HEK293 (cell line): ENCODE data around the gene RSPH9.

ENCODE experiments used
- BCL11A ChIP-seq: fragments of 450-650 bp; formaldehyde crosslinking; IDR thresholded peaks from 2 replicates; pipeline ENCODE4 v1.5.1; 2016; ENCODE audit warnings: low read depth, missing biosample characterization, missing genetic modification characterization
- HOXC10 ChIP-seq: sonication (generic); formaldehyde crosslinking; IDR thresholded peaks from 2 replicates; pipeline ENCODE4 v1.8.1; 2023; ENCODE audit warnings: mild to moderate bottlenecking, missing genetic modification reagents
- HOXD13 ChIP-seq: sonication (generic); formaldehyde crosslinking; IDR thresholded peaks from 2 replicates; pipeline ENCODE4 v1.8.0; 2022; ENCODE audit warnings: missing genetic modification reagents, borderline replicate concordance
- KLF10 ChIP-seq: fragments of 450-650 bp; IDR thresholded peaks from 2 replicates; pipeline ENCODE4 v1.5.1; 2018; ENCODE audit warnings: missing biosample characterization, mild to moderate bottlenecking, missing genetic modification characterization
- KLF9 ChIP-seq: fragments of 450-650 bp; formaldehyde crosslinking; IDR thresholded peaks from 2 replicates; pipeline ENCODE4 v1.5.1; 2016; ENCODE audit warnings: missing biosample characterization, missing genetic modification characterization, low read depth
- MEIS1 ChIP-seq: sonication (generic); formaldehyde crosslinking; IDR thresholded peaks from 2 replicates; pipeline ENCODE4 v1.8.1; 2022; ENCODE audit warnings: missing genetic modification reagents, mild to moderate bottlenecking, borderline replicate concordance
- MZF1 ChIP-seq: fragments of 450-650 bp; formaldehyde crosslinking; IDR thresholded peaks from 2 replicates; pipeline ENCODE4 v1.5.1; 2017; ENCODE audit warnings: missing biosample characterization, missing genetic modification characterization, borderline replicate concordance
- ZFHX2 ChIP-seq: fragments of 450-650 bp; formaldehyde crosslinking; conservative IDR thresholded peaks from 2 replicates; pipeline ENCODE4 v1.5.1; 2016; ENCODE audit warnings: missing biosample characterization, missing genetic modification characterization
- ZFP69B ChIP-seq: fragments of 450-650 bp; formaldehyde crosslinking; IDR thresholded peaks from 2 replicates; pipeline ENCODE4 v1.5.1; 2016; ENCODE audit warnings: missing biosample characterization, missing genetic modification characterization
- ZNF132 ChIP-seq: fragments of 450-650 bp; formaldehyde crosslinking; IDR thresholded peaks from 2 replicates; pipeline ENCODE4 v1.5.1; 2017; ENCODE audit warnings: missing biosample characterization, missing genetic modification characterization, borderline replicate concordance
- ZNF138 ChIP-seq: fragments of 450-650 bp; formaldehyde crosslinking; IDR thresholded peaks from 2 replicates; pipeline ENCODE4 v1.5.1; 2016; ENCODE audit warnings: missing biosample characterization, missing genetic modification characterization, borderline replicate concordance
- ZNF140 ChIP-seq: fragments of 450-650 bp; formaldehyde crosslinking; IDR thresholded peaks from 2 replicates; pipeline ENCODE4 v1.5.1; 2016; ENCODE audit warnings: missing biosample characterization, missing genetic modification characterization
- ZNF155 ChIP-seq: fragments of 450-650 bp; formaldehyde crosslinking; IDR thresholded peaks from 2 replicates; pipeline ENCODE4 v1.5.1; 2016; ENCODE audit warnings: missing biosample characterization, missing genetic modification characterization
- ZNF184 ChIP-seq: fragments of 450-650 bp; IDR thresholded peaks from 2 replicates; pipeline ENCODE4 v1.5.1; 2018; ENCODE audit warnings: missing biosample characterization, mild to moderate bottlenecking, missing genetic modification characterization
- ZNF19 ChIP-seq: fragments of 450-650 bp; formaldehyde crosslinking; IDR thresholded peaks from 2 replicates; pipeline ENCODE4; 2016; ENCODE audit warnings: missing biosample characterization, missing genetic modification characterization, low read depth
- ZNF202 ChIP-seq: fragments of 450-650 bp; formaldehyde crosslinking; IDR thresholded peaks from 2 replicates; pipeline ENCODE4 v1.5.1; 2016; ENCODE audit warnings: missing biosample characterization, missing genetic modification characterization, borderline replicate concordance
- ZNF223 ChIP-seq: fragments of 450-650 bp; formaldehyde crosslinking; IDR thresholded peaks from 2 replicates; pipeline ENCODE4 v1.5.1; 2016; ENCODE audit warnings: missing biosample characterization, missing genetic modification characterization
- ZNF324 ChIP-seq: fragments of 450-650 bp; formaldehyde crosslinking; IDR thresholded peaks from 2 replicates; pipeline ENCODE4 v1.5.1; 2016; ENCODE audit warnings: missing biosample characterization, missing genetic modification characterization
- ZNF391 ChIP-seq: fragments of 450-650 bp; formaldehyde crosslinking; IDR thresholded peaks from 2 replicates; pipeline ENCODE4 v1.5.1; 2016; ENCODE audit warnings: low read depth, missing biosample characterization, missing genetic modification characterization, borderline replicate concordance
- ZNF423 ChIP-seq: fragments of 450-650 bp; formaldehyde crosslinking; IDR thresholded peaks from 2 replicates; pipeline ENCODE4 v1.5.1; 2016; ENCODE audit warnings: missing biosample characterization, missing genetic modification characterization
- ZNF433 ChIP-seq: fragments of 450-650 bp; formaldehyde crosslinking; IDR thresholded peaks from 2 replicates; pipeline ENCODE4 v1.5.1; 2016; ENCODE audit warnings: missing biosample characterization, missing genetic modification characterization, low read depth
- ZNF548 ChIP-seq: fragments of 450-650 bp; formaldehyde crosslinking; IDR thresholded peaks from 2 replicates; pipeline ENCODE4 v1.5.1; 2016; ENCODE audit warnings: missing biosample characterization, missing genetic modification characterization
- ZNF549 ChIP-seq: fragments of 450-650 bp; IDR thresholded peaks from 2 replicates; pipeline ENCODE4 v1.5.1; 2018; ENCODE audit warnings: missing biosample characterization, missing genetic modification characterization, mild to moderate bottlenecking, inconsistent platforms, moderate library complexity
- ZNF610 ChIP-seq: fragments of 450-650 bp; formaldehyde crosslinking; IDR thresholded peaks from 2 replicates; pipeline ENCODE4 v1.5.1; 2016; ENCODE audit warnings: missing biosample characterization, missing genetic modification characterization, borderline replicate concordance
- ZNF623 ChIP-seq: fragments of 450-650 bp; formaldehyde crosslinking; IDR thresholded peaks from 2 replicates; pipeline ENCODE4 v1.5.1; 2016; ENCODE audit warnings: missing biosample characterization, missing genetic modification characterization
- ZNF658 ChIP-seq: fragments of 450-650 bp; formaldehyde crosslinking; IDR thresholded peaks from 2 replicates; pipeline ENCODE4; 2016; ENCODE audit warnings: missing biosample characterization, missing genetic modification characterization
- ZNF777 ChIP-seq: fragments of 450-650 bp; formaldehyde crosslinking; IDR thresholded peaks from 2 replicates; pipeline ENCODE4 v1.5.1; 2017; ENCODE audit warnings: missing biosample characterization, missing genetic modification characterization, borderline replicate concordance
- ZNF791 ChIP-seq: fragments of 450-650 bp; formaldehyde crosslinking; IDR thresholded peaks from 2 replicates; pipeline ENCODE4 v1.5.1; 2016; ENCODE audit warnings: missing biosample characterization, missing genetic modification characterization
- ZSCAN23 ChIP-seq: fragments of 450-650 bp; formaldehyde crosslinking; IDR thresholded peaks from 2 replicates; pipeline ENCODE4 v1.5.1; 2016; ENCODE audit warnings: missing biosample characterization, missing genetic modification characterization
- TF ChIP-seq, protein P1 (sequence below): fragments of 450-650 bp; formaldehyde crosslinking; IDR thresholded peaks from 2 replicates; pipeline ENCODE4 v1.5.1; 2017; ENCODE audit warnings: missing biosample characterization, missing genetic modification characterization
- TF ChIP-seq, protein P2 (sequence below): fragments of 450-650 bp; formaldehyde crosslinking; IDR thresholded peaks from 2 replicates; pipeline ENCODE4 v1.5.1; 2016; ENCODE audit warnings: missing biosample characterization, missing genetic modification characterization
- TF ChIP-seq, protein P3 (sequence below): IDR thresholded peaks from 2 replicates; pipeline ENCODE4 v1.6.1; 2011; ENCODE audit warnings: mild to moderate bottlenecking, low read depth, low read length, borderline replicate concordance
- TF ChIP-seq, protein P4 (sequence below): fragments of 450-650 bp; formaldehyde crosslinking; IDR thresholded peaks from 2 replicates; pipeline ENCODE4 v1.5.1; 2016; ENCODE audit warnings: missing biosample characterization, missing genetic modification characterization
- TF ChIP-seq, protein P5 (sequence below): fragments of 450-650 bp; formaldehyde crosslinking; IDR thresholded peaks from 2 replicates; pipeline ENCODE4 v1.5.1; 2016; ENCODE audit warnings: missing biosample characterization, missing genetic modification characterization

Gene RSPH9

DNA sequence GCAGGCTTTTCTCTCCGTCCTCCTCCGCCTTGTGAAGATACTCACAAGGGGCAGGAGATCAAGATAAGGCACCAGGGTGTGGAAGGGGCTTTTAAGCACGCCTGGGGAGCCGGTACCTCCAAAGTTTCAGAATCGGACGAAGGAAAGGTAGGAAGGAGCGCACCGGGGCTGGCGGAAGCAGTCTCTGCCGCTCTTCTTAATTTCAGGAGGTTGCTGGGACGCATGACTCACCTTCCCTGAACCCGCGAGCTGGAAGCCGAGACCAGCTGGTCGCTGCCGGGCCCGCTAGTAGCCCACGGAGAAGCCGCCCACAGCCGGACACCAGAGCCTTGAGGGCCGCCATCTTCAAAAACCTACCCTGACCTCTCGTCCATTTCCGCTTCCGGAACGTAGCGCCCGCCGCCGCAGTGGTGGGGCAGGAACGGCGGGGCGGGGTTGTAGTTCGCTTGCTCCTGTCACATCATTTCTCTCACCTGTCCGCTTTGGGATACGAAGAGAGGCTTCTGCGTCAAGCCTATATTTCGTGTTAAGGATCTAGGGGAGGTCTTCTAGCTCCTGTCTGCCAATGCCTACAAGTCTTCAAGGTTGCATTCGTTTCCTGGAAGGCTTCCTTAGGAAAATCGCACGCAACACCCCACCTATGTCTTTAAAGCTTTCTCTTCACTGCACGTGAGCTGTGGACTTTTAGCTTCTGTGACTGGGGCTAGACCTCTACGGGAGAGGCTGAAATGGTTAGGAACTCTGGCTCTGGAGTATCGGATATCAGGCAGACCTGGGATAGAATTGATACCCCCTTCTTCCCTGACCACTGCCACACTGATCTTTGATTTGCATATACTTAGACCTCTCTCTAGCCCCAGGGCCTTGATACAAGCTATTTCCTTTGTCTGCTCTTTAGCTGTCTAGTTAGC, 42.9 kb downstream of the RSPH9 start, which contains the start of gene MRPS18A (continued):
- TF ChIP-seq, protein P1, sequence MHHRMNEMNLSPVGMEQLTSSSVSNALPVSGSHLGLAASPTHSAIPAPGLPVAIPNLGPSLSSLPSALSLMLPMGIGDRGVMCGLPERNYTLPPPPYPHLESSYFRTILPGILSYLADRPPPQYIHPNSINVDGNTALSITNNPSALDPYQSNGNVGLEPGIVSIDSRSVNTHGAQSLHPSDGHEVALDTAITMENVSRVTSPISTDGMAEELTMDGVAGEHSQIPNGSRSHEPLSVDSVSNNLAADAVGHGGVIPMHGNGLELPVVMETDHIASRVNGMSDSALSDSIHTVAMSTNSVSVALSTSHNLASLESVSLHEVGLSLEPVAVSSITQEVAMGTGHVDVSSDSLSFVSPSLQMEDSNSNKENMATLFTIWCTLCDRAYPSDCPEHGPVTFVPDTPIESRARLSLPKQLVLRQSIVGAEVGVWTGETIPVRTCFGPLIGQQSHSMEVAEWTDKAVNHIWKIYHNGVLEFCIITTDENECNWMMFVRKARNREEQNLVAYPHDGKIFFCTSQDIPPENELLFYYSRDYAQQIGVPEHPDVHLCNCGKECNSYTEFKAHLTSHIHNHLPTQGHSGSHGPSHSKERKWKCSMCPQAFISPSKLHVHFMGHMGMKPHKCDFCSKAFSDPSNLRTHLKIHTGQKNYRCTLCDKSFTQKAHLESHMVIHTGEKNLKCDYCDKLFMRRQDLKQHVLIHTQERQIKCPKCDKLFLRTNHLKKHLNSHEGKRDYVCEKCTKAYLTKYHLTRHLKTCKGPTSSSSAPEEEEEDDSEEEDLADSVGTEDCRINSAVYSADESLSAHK (tag by site-specific recombination), result no peak
- TF ChIP-seq ZNF549 (no peak), ZNF433 (tag by site-specific recombination) (no peak), ZNF623 (tag by site-specific recombination) (peak; percentile 88), ZNF132 (tag by site-specific recombination) (no peak), ZNF223 (no peak), BCL11A (tag by site-specific recombination) (no peak), MZF1 (tag by site-specific recombination) (no peak), ZNF548 (tag by site-specific recombination) (no peak), ZNF202 (no peak), ZFP69B (no peak), ZNF658 (no peak), ZNF138 (tag by site-specific recombination) (no peak), ZNF140 (no peak), ZFHX2 (tag by site-specific recombination) (peak; percentile 82), ZNF184 (tag by site-specific recombination) (no peak), MEIS1 (no peak), HOXC10 (CRISPR knock-in tag) (no peak), ZNF610 (tag by site-specific recombination) (0 out of 2 replicates have a peak, but pooled peaks have one; percentile 17), KLF10 (tag by site-specific recombination) (no peak), ZNF391 (tag by site-specific recombination) (no peak), ZNF423 (no peak), ZNF777 (tag by site-specific recombination) (no peak), HOXD13 (CRISPR knock-in tag) (no peak), ZNF791 (tag by site-specific recombination) (no peak), ZNF155 (tag by site-specific recombination) (no peak), ZNF19 (tag by site-specific recombination) (no peak), KLF9 (tag by site-specific recombination) (0 out of 2 replicates have a peak, but pooled peaks have one; percentile 27), ZNF324 (no peak), ZSCAN23 (tag by site-specific recombination) (no peak)
- TF ChIP-seq, protein P2, sequence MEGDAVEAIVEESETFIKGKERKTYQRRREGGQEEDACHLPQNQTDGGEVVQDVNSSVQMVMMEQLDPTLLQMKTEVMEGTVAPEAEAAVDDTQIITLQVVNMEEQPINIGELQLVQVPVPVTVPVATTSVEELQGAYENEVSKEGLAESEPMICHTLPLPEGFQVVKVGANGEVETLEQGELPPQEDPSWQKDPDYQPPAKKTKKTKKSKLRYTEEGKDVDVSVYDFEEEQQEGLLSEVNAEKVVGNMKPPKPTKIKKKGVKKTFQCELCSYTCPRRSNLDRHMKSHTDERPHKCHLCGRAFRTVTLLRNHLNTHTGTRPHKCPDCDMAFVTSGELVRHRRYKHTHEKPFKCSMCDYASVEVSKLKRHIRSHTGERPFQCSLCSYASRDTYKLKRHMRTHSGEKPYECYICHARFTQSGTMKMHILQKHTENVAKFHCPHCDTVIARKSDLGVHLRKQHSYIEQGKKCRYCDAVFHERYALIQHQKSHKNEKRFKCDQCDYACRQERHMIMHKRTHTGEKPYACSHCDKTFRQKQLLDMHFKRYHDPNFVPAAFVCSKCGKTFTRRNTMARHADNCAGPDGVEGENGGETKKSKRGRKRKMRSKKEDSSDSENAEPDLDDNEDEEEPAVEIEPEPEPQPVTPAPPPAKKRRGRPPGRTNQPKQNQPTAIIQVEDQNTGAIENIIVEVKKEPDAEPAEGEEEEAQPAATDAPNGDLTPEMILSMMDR (tag by site-specific recombination), result no peak
- TF ChIP-seq, protein P3, sequence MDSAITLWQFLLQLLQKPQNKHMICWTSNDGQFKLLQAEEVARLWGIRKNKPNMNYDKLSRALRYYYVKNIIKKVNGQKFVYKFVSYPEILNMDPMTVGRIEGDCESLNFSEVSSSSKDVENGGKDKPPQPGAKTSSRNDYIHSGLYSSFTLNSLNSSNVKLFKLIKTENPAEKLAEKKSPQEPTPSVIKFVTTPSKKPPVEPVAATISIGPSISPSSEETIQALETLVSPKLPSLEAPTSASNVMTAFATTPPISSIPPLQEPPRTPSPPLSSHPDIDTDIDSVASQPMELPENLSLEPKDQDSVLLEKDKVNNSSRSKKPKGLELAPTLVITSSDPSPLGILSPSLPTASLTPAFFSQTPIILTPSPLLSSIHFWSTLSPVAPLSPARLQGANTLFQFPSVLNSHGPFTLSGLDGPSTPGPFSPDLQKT, result 0 out of 2 replicates have a peak, but pooled peaks have one; percentile 36
- TF ChIP-seq, protein P4, sequence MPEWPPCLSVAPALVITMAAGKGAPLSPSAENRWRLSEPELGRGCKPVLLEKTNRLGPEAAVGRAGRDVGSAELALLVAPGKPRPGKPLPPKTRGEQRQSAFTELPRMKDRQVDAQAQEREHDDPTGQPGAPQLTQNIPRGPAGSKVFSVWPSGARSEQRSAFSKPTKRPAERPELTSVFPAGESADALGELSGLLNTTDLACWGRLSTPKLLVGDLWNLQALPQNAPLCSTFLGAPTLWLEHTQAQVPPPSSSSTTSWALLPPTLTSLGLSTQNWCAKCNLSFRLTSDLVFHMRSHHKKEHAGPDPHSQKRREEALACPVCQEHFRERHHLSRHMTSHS (tag by site-specific recombination), result no peak
- TF ChIP-seq, protein P5, sequence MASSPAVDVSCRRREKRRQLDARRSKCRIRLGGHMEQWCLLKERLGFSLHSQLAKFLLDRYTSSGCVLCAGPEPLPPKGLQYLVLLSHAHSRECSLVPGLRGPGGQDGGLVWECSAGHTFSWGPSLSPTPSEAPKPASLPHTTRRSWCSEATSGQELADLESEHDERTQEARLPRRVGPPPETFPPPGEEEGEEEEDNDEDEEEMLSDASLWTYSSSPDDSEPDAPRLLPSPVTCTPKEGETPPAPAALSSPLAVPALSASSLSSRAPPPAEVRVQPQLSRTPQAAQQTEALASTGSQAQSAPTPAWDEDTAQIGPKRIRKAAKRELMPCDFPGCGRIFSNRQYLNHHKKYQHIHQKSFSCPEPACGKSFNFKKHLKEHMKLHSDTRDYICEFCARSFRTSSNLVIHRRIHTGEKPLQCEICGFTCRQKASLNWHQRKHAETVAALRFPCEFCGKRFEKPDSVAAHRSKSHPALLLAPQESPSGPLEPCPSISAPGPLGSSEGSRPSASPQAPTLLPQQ (tag by site-specific recombination), result no peak
